GM23248 (cell line): Measurements from ENCODE around the gene SHROOM3. TPM values are rescaled to one million over a fixed set of nuclear protein-coding genes. Genes with fewer than 3 reads are reported as not detected.

Source experiments
- DNase-seq: peaks from one replicate; pipeline ENCODE4 v3.0.0-alpha.2; 2015
- H2AFZ ChIP-seq: fragments of 200-600 bp; sonication (generic); 2 replicates; pipeline ENCODE4 v1.6.1; 2016; ENCODE audit warnings: antibody characterized with exemption
- H3F3A ChIP-seq: fragments of 200-600 bp; sonication (generic); 2 replicates; pipeline ENCODE4 v1.6.1; 2016; ENCODE audit warnings: mild to moderate bottlenecking, antibody characterized with exemption, mixed run types; ENCODE audit not compliant: insufficient read depth
- H3K27ac ChIP-seq: fragments of 200-600 bp; sonication (generic); 2 replicates; pipeline ENCODE4 v1.5.1; 2016; ENCODE audit warnings: mild to moderate bottlenecking
- H3K27me3 ChIP-seq: fragments of 200-600 bp; sonication (generic); replicated peaks from 2 replicates; pipeline ENCODE4 v1.6.1; 2016; ENCODE audit warnings: mild to moderate bottlenecking; ENCODE audit not compliant: insufficient read depth
- H3K36me3 ChIP-seq: fragments of 200-600 bp; sonication (generic); 2 replicates; pipeline ENCODE4 v1.6.1; 2016; ENCODE audit warnings: low read depth, mild to moderate bottlenecking
- H3K4me1 ChIP-seq: fragments of 200-600 bp; sonication (generic); 2 replicates; pipeline ENCODE4 v1.6.1; 2016; ENCODE audit warnings: mild to moderate bottlenecking; ENCODE audit not compliant: insufficient read depth
- H3K4me2 ChIP-seq: fragments of 200-600 bp; sonication (generic); one replicate; pipeline ENCODE4 v1.6.1; 2016; ENCODE audit warnings: mild to moderate bottlenecking; ENCODE audit not compliant: unreplicated experiment
- H3K4me3 ChIP-seq: fragments of 200-600 bp; sonication (generic); 2 replicates; pipeline ENCODE4 v1.5.1; 2016; ENCODE audit warnings: mild to moderate bottlenecking
- H3K79me2 ChIP-seq: fragments of 200-600 bp; sonication (generic); 2 replicates; pipeline ENCODE4 v1.6.1; 2016; ENCODE audit warnings: mild to moderate bottlenecking; ENCODE audit not compliant: insufficient read depth
- H3K9ac ChIP-seq: fragments of 200-600 bp; sonication (generic); 2 replicates; pipeline ENCODE4 v1.6.1; 2016; ENCODE audit warnings: mild to moderate bottlenecking
- H3K9me2 ChIP-seq: fragments of 200-600 bp; sonication (generic); 2 replicates; pipeline ENCODE4 v1.6.1; 2016; ENCODE audit warnings: mixed run types, mild to moderate bottlenecking, moderate library complexity; ENCODE audit not compliant: insufficient read depth
- H3K9me3 ChIP-seq: fragments of 200-600 bp; sonication (generic); one replicate; pipeline ENCODE4 v1.6.1; 2017; ENCODE audit warnings: low read depth
- H4K20me1 ChIP-seq: fragments of 200-600 bp; sonication (generic); 2 replicates; pipeline ENCODE4 v1.6.0; 2016; ENCODE audit not compliant: insufficient read depth
- EZH2 ChIP-seq: fragments of 200-600 bp; sonication (generic); IDR thresholded peaks from 2 replicates; pipeline ENCODE4 v1.6.1; 2018; ENCODE audit warnings: antibody characterized with exemption, mild to moderate bottlenecking; ENCODE audit not compliant: insufficient read depth, poor library complexity, severe bottlenecking
- EZH2phosphoT487 ChIP-seq: fragments of 200-600 bp; sonication (generic); IDR thresholded peaks from 2 replicates; pipeline ENCODE4 v1.6.1; 2018; ENCODE audit warnings: antibody characterized with exemption, moderate library complexity, mild to moderate bottlenecking, low read depth; ENCODE audit not compliant: insufficient read depth
- WGBS, 2 experiments: methylation state at CpG; one replicate each; pipeline ENCODE4 v1.1.6; 2015 to 2017; ENCODE audit warnings: low lambda C conversion rate in 2 of 2, low coverage in 1 of 2; ENCODE audit errors: missing lambda C conversion rate in 2 of 2; 5-methylcytosine and 5-hydroxymethylcytosine counted together
- in situ Hi-C: fragments of 300-500 bp; cut with MboI; formaldehyde crosslinking; loops from 2 replicates; pipeline ENCODE4 v1.15.0; 2020
- polyA plus RNA-seq: library from polyadenylated mRNA; unstranded; fragments of >200 nt; fragmentation: Nextera tagmentation; extraction: Ambion mirVana; gene quantifications from 2 replicates; pipeline ENCODE4 v1.2.1, GENCODE V29; 2016
- total RNA-seq: library from RNA; depleted of rRNA; stranded (reverse); fragments of >200 nt; shearing (Covaris generic); gene quantifications from 2 replicates; pipeline ENCODE4 v1.2.3, GENCODE V29; 2014

Gene SHROOM3
- total and polyA plus RNA-seq, 2 experiments from 2014 or later = 9.7 to 44.6 TPM

GRCh38 chr4:76531597-76531996 is 96.6 kb downstream of the SHROOM3 start:
- Histone ChIP-seq H3K4me1 (peaks cover 12% of the 10 kb centered on the region), H4K20me1 (no peaks in the 10 kb centered on the region), H3K9me2 (no peaks in the 10 kb centered on the region), H3K79me2 (no peaks in the 10 kb centered on the region), H3K27ac (no peak overlapping the region), H3K9me3 (no peaks in the 10 kb centered on the region), H3K27me3 (no peaks in the 10 kb centered on the region), H3K4me2 (no peak overlapping the region), H3K36me3 (no peaks in the 10 kb centered on the region), H2AFZ (no peak overlapping the region), H3K9ac (no peak overlapping the region), H3F3A (0 out of 2 replicates have a peak, but pooled peaks cover 4% of the 10 kb centered on the region), H3K4me3 (no peak overlapping the region)
- TF ChIP-seq EZH2 = no peak
- TF ChIP-seq EZH2phosphoT487 = no peak
- no peak for DNase-seq
- in situ Hi-C loops = no loop called here
- WGBS, 2 experiments = 15 to 27% methylated on average over 1 to 2 of the region's 2 CpGs

GRCh38 chr4:76532805-76533204 is 97.8 kb downstream of the SHROOM3 start:
- Histone ChIP-seq H3K36me3 (no peaks in the 10 kb centered on the region), H3K27me3 (no peaks in the 10 kb centered on the region), H3K4me3 (no peak overlapping the region), H3K27ac (no peak overlapping the region), H3K9ac (no peak overlapping the region), H3F3A (0 out of 2 replicates have a peak, but pooled peaks cover 4% of the 10 kb centered on the region), H3K4me2 (no peak overlapping the region), H2AFZ (no peak overlapping the region), H4K20me1 (no peaks in the 10 kb centered on the region), H3K9me3 (no peaks in the 10 kb centered on the region), H3K4me1 (peaks cover 12% of the 10 kb centered on the region), H3K79me2 (no peaks in the 10 kb centered on the region), H3K9me2 (no peaks in the 10 kb centered on the region)
- no peak for DNase-seq
- TF ChIP-seq EZH2phosphoT487 (no peak), EZH2 (no peak)
- WGBS, 2 experiments = 66 to 80% methylated on average over 2 of the region's 2 CpGs
- in situ Hi-C loops = no loop called here

GRCh38 chr4:76533314-76533713 is 98.3 kb downstream of the SHROOM3 start:
- Histone ChIP-seq H3K9ac (no peak overlapping the region), H3K4me1 (peaks cover 12% of the 10 kb centered on the region), H3K4me3 (no peak overlapping the region), H3K36me3 (no peaks in the 10 kb centered on the region), H3K4me2 (no peak overlapping the region), H4K20me1 (no peaks in the 10 kb centered on the region), H3F3A (0 out of 2 replicates have a peak, but pooled peaks cover 4% of the 10 kb centered on the region), H3K27me3 (no peaks in the 10 kb centered on the region), H2AFZ (no peak overlapping the region), H3K9me2 (no peaks in the 10 kb centered on the region), H3K9me3 (no peaks in the 10 kb centered on the region), H3K27ac (no peak overlapping the region), H3K79me2 (no peaks in the 10 kb centered on the region)
- in situ Hi-C loops = no loop called here
- DNase-seq = no peak
- TF ChIP-seq EZH2phosphoT487 = no peak

GRCh38 chr4:76535603-76536372 is 100.8 kb downstream of the SHROOM3 start:
- DNase-seq = peak; percentile 39
- Histone ChIP-seq H3K9ac (no peak overlapping the region), H2AFZ (no peak overlapping the region), H3K9me3 (no peaks in the 10 kb centered on the region), H3K4me1 (peaks cover 24% of the 10 kb centered on the region), H3K79me2 (no peaks in the 10 kb centered on the region), H3F3A (peaks cover 8% of the 10 kb centered on the region; the same call in 1 of the 2 replicates), H3K27ac (no peak overlapping the region), H3K4me2 (peak overlapping the region; percentile 22), H3K4me3 (no peak overlapping the region), H4K20me1 (no peaks in the 10 kb centered on the region), H3K9me2 (no peaks in the 10 kb centered on the region), H3K27me3 (no peaks in the 10 kb centered on the region), H3K36me3 (no peaks in the 10 kb centered on the region)
- in situ Hi-C loops = no loop called here
- WGBS, 2 experiments = 75 to 85% methylated on average over 5 of the region's 5 CpGs
- no peak for TF ChIP-seq EZH2phosphoT487
- TF ChIP-seq EZH2 = no peak

- no peaks in the 10 kb centered on the region for H3K36me3 ChIP-seq
- peaks cover 26% of the 10 kb centered on the region for H3K4me1 ChIP-seq
- no peaks in the 10 kb centered on the region for H3K9me3 ChIP-seq
- no peaks in the 10 kb centered on the region for H3K27me3 ChIP-seq
- no peak overlapping the region for H2AFZ ChIP-seq
- H3K27ac ChIP-seq = no peak overlapping the region
- H4K20me1 ChIP-seq = no peaks in the 10 kb centered on the region
- no peak overlapping the region for H3K9ac ChIP-seq
- H3K4me2 ChIP-seq = no peak overlapping the region
- WGBS, 2 experiments = 95 to 96% methylated on average over 2 of the region's 2 CpGs
- H3K9me2 ChIP-seq = no peaks in the 10 kb centered on the region
- no peak overlapping the region for H3K4me3 ChIP-seq
- TF ChIP-seq EZH2phosphoT487 = no peak
- TF ChIP-seq EZH2 = no peak
- H3K79me2 ChIP-seq = no peaks in the 10 kb centered on the region
- DNase-seq = no peak
- in situ Hi-C loops = no loop called here
- H3F3A ChIP-seq = peaks cover 8% of the 10 kb centered on the region; the same call in 1 of the 2 replicates
These were observed 101.3 kb downstream of the SHROOM3 start for GRCh38 chr4:76536373-76536689.
